NCI-H526 treated with DMSO at 0.1 percent for 48 hours (cell line): ENCODE data around the gene KCNJ12.
"Not testable (repeated sequence)": the region's sequence is repeated elsewhere in the genome, so short reads cannot be mapped to it uniquely, and the experiment has no call there.

Experiments used
- DNase-seq: peaks from one replicate; lab custom pipeline; 2025; lab: John Stamatoyannopoulos, UW

KCNJ12 gene

DNA sequence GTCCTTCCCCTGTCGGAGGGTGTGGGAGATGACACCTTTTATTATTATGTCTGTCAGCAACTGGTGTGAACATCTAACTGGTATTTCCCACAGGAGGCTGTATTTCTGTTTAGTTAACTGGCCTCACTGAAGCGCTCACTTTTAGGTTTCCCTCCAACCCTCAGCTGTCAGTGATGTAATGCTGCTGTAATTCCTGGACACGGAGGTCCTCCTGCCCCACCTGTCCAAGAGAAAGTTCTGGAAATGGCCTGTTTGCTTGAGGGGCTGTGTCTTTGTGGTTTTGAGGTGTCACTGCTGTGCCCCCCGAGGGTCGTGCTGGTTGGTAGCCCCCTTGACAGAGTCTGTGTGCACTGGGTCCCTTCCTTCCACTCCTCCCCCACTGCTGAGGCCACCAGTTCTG, 11.5 kb downstream of the KCNJ12 start:
- no peak for DNase-seq

DNA sequence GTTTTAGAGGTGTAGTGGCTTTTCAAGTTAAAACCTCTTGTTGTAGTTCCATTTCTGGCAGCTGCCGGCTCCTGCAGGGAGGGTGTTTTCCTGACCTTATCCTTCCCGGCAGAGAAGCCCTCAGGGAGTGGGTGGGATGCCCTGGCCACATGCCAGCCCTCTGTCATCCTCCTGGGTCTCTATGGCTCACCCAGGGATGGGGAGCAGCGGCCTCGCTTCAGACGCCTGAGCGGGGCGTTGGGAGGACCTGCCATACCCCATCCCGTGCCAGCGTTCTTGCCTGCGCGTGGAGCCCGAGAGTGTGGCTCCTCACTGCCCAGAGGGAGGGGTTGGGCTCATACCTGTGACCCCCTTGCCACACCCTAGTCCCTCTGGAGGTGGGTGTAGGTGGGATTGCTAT, 11.9 kb downstream of the KCNJ12 start:
- DNase-seq, result no peak

DNA sequence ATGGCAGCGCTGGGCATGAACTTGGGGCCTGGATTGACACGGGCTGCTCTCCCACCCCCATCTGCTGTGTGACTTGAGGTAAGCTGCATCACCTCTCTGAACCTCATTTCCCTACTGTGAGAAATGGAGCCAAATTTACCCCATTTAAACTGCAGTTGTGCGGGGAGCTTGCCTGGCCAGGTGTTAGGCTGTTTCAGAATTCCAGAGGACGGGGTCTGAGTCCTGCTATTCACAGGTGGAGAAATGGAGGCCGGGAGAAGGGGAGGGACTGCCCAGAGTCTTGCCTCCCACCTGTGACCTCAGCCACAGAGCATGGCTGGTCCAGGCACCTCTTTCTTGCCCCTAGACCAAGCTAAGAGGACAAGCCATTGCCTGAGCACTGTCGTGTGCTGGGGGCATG, 12.8 kb downstream of the KCNJ12 start:
- DNase-seq, result no peak

DNA sequence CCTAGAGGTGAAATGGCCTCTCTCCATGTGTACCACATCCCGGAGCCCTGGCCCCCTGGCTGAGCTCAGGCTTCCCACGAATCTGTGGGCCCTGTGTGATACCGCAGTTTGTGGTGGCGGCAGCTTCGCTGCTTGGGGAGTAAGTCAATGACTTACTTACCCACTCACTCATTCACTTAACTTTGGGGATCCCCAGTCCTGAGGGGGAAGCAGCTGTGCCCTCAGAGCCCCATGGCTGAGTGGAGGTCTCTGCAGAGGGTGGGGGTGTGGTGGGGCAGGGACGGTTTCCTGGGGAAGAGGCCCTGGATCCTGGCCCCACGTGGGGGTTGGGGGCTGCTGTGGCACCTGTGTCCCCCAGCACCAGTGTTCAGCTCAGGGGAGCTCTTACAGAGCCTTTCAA, 13.2 kb downstream of the KCNJ12 start:
- DNase-seq, result no peak

DNA sequence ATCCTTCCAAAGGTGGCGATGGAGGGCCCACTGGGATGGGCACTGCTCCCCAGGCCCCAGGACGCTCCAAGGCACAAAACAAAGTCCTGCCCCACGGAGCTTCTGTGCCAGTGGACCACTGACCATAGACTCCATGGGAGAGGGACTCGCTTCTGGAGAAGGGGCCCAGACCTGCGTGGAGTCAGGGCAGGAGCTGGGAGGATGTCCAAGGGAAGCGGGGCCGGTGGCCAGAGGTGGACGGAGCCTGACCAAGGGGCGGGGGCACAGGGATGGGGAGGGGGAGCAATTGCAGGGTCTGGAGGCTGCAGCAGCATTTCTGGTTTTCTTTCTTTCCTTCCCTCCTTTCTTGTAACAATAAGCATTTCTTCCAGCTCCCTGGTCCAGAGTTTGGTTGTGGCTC, 14.1 kb downstream of the KCNJ12 start:
- DNase-seq, result no peak

DNA sequence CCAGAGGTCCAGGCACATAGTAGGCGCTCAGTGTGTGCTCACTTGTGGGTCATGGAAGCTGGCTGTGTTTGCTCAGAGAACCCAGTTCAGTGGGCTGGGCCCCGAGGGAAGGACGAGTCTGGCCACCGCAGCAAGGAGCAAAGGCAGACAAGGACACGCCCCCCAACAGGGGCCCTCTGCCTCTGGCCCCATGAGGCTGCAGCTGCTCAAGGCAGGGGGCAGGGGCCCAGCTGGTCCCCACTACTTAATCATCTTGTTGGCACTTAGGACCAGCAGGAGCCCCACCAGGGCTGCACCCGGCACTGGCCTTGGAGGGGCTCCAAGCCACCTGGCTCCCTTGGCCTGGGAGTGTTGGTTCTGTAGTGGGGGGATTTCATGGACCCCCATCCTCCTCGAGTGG, 16.1 kb downstream of the KCNJ12 start:
- DNase-seq, result no peak

DNA sequence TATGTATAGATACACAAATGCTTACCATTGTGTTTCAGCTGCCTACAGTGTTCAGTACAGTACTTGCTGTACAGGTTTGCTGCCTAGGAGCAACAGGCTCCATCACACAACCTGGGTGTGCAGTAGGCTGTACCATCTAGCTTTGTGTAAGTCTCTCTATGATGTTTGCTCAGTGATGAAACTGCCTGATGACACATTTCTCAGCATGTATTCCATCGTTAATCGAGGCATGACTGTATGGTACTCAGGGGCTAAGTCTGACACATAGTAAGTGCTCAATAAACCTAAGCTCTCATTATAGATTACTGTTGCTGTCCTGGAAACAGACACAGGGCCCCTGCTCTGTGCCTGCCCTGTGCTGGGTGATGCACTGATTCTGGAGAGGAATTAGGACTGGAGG, 18.1 kb downstream of the KCNJ12 start:
- DNase-seq, result no peak

DNA sequence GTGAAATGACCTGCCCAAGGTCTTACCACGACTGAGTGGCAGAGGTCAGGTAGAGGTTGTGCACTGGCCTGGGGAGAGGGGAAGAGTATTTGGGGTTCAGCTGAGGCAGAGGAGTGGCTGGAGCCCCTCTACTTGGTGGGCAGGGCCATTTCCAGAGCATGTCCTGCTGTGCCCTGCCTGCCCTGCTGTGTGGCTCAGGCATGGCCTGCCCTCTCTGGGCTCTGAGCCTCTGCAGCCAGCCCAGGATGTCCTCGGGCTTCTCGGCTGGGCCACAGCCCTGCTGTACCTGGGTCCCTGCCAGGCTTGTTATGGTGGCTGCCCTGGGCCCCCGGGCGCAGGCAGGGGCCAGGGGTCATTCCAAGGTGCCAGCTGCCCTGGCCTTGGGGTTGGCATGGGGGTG, 19.6 kb downstream of the KCNJ12 start:
- DNase-seq, result no peak

DNA sequence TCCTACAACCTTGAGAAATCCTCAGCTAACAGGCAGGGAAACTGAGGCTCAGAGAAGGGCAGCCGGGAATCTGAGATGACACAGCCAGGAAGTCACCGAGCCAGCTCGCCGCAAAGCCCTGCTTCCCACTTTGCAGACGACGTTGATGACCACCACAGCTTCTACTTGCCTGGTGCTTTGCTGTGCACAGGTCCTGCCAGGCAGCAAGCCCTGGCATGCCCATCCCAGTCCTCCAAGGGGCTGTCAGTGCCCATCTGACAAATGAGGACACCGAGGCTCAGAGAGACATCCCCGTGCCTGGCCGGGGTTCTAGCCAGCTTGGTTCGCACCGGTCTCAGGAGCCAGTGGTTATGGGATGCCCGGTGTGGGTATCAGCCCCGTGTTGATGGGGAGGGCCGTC, 20.1 kb downstream of the KCNJ12 start:
- no peak for DNase-seq

DNA sequence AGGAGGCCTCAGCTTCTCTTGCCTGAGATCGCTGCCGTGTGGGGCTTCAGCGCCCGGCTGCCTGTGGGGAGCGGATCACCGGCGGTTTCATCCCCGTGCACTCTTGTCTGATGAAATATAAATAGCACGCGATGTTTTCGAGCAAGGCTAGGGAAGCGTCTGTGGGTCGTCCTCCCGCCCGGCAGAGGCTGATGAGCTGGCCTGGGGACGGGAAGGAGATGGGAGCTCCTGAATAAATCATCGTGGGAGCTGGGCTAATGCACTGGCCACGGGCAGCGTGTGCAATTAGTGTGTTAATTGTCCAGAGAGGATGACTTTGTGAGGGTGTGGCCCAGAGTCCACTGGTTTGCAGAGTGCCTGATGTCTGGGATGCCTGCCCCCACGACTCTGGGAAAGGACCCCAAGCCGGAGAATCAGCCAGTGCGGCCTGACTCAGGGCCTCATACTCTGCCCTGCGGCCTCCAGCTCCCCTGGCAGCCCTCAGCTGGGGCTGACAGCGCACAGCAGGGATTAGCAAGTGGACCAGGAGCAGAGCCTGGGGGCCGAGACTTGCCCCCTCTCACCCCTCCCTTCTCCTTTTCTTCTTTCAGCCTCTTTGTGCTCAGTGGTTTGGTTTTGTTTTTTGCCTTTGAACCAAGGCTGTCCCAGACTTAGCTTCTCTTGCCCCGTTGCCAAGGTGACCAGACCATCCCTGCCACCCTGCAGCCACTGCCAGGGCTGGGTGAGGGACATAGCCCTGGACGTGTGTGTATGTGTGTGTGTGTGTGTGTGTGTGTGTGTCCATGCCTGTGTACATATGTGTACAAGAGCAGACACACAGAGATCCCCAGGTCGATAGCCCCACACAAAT, 21.4 kb downstream of the KCNJ12 start:
- DNase-seq, result no peak

DNA sequence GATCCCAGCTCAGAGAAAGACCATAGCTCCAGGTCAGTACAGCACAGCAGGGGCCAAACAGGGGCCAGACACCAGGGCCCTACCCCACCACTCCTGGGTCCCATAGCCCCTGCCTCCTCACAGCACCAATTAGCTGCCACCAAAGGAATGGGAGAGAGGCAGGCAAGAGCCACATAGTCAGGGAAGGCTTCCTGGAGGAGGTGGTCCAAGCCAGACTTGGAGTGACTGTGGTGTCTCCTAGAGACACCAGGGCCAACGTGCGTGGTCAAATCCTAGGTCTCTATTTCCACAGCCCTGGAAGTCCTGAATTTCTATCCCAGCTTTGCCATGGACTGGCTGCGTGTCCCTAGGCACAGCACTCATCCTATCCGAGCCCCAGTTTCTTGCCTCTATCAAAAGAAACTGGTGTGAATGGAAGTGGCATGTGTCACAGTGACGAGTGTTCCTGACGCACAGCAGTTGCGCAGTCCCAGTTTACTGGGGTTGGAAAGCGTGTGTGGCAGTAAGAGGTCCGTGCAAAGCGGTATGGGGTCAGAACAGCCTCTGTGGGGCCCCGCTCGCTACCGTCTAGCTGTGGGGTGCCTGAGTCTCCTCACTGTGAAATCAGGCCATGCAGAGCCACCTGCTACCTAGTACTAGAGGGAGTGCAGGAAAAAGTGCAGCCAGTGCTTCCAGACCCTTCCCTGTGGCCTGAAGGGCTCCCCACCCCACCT, 23.5 kb downstream of the KCNJ12 start:
- DNase-seq, result no peak

DNA sequence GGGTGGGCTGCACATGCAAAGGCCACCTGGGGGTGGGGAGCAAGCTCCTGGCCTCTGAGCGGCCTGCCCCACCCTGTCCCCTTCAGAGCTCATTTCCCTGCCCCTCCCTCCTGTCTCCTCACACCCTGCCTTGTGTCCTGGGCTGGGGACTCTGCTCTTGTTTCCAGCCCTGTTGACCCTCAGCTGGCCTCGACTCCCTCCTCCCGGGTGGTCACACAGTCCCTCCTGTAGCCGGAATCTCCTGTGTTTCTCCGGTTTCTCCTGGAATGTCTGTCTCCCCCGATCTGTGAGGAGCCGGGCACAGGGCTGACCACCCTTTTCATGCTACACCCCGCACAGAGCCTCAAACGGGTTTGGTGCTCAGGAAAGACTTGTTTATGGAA, 24.0 kb downstream of the KCNJ12 start:
- not testable (repeated sequence) for DNase-seq

DNA sequence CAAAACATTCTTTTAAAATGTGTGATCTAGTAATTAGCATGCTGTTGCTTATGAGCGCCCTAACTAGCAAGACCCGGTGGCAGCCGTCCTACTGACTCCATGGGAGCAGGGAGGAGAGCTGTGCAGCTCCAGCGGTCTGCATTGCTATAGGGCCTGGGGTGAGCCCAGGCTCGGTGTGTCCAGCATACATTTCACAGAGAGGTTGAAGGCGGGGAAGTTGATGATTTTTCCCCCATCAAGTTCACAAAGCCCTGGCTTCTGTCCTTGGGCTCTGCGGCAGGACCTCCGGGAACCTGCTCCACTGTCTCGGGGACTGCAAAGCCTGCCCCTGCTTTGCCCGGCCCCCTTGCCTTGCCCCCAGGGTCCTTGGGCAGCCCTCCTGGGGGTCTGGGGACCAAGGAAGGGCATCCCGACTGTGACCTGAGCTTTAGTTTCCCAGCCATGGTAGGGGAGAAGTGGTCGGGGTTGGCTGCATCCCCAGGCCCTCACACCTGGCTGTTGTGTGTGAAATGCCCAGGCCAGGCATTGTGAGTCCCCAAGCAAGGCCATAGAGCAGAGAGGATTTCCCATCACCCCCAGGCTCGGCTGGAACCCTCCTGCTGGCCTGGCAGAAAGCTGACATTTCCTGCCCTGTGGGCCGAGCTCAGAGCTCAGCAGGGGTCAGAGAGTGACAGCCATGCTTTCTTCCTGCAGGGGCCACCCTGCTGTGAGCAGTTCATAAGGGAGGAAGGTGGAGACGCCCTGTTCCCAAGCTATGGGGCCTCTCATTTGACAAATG, 24.8 kb downstream of the KCNJ12 start:
- no peak for DNase-seq

DNA sequence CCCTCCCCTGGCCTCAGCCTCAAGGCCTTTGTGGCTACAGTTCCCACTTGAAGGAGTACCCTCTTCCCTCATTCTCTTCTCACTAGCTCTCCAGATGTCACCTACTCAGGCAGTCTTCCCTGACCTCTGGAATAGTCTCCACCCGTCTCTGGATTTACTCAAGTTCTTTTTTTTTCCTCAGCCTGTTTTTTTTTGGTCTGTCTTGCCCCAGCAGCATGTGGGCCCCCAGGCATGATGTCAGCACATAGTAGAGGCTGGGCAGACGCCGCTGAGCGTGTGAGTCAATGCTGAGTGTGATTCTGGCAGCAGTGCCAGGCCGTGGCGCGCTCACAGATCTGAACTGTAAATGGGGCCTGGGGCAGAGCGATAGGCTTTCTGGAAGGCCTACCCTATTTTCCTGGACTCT, 26.0 kb downstream of the KCNJ12 start:
- not testable (repeated sequence) for DNase-seq

DNA sequence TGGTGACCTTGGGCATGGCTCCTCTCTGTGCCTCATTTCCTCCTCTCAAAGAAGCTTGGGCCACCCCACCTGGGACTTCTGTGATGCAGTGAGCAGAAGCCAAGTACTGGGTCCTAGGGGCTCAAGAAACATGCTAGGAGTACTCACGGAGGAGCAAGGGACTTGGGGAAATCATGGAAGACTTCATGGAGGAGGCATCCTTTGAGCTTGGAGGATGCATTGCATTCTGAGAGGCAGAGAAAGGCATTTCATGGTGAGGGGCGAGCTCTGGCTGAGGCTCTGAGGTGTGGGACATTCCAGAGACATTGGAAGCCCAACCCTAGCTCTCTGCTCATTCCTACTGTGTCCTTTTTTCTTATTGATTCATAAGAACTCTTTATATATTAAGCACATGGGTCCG, 26.8 kb downstream of the KCNJ12 start:
- DNase-seq, result not testable (repeated sequence)

DNA sequence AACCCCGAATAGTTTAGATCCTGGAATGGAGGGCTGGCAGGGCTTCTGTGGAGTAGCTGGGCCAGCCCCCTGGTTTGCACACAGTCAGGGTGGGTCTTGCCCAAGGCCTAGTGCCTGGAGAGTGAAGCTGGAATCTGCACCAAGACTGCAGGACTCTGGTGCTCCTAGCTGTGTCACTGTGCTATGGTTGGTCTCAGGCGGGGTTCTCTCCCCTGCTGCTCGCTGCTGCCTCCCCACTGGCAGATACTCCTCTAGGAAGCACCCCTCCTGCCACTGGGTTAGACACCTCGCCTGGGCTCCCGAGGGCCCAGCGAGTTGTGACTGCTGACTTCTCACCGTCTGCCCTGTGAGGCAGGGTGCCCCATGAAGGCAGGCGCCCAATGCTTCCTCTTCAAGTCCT, 27.9 kb downstream of the KCNJ12 start:
- DNase-seq, result not testable (repeated sequence)

DNA sequence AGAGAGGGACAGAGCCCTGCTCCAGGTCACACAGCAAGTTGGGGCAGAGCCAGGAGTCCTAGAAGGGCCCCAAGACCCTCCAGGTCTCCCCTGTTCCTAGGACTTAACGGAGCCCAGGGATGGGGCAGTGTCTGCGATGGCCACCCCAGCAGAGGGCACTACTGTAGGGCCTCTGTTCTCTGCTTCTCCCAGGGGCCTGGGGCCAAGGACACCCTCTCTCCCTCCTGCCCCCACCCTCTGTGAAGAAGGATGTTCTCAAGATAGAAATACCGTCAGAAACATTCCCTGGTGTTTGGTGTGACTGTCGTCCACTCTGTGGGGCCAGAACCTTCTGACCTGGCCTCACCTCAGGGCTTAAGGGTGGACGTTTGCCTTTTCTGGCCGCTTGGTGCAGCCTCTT, 28.4 kb downstream of the KCNJ12 start:
- DNase-seq, result not testable (repeated sequence)

DNA sequence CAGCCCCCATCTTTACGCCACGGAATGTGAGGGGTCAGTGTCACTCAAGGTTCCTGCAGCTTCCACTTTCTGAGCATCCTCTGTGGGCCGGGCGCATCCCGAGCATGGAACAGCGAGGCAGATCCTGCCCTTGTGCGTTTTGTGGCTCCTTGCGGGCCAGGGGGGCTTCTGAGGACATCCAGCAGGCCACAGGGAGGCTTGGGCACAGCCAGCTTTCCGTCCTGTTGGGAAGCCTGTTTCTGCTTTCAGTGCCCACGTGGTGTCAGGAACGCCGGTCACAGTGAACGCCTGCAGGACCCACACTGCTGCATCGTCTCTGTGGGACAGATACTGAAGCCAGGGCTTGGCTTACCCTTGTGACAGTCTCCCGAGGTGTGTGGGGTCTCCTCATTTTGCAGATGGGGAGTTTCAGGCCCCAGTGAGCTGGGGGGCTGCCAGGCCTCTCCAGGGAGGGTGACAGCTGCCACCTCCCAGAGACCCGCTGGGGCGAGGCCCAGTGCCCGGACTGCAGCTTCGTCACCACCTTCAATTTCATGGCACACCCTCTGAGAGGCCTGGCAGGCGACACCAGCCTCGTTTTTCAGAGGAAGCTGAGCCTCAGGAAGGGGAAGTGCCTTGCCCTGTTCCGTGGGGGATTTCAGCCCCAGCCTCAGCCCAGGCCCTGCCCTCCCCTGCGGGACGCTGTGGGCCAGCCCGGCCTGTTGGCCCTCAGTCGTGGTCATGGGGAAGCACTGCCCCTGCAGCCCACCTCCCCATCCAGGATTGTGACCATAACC, 29.0 kb downstream of the KCNJ12 start:
- not testable (repeated sequence) for DNase-seq

DNA sequence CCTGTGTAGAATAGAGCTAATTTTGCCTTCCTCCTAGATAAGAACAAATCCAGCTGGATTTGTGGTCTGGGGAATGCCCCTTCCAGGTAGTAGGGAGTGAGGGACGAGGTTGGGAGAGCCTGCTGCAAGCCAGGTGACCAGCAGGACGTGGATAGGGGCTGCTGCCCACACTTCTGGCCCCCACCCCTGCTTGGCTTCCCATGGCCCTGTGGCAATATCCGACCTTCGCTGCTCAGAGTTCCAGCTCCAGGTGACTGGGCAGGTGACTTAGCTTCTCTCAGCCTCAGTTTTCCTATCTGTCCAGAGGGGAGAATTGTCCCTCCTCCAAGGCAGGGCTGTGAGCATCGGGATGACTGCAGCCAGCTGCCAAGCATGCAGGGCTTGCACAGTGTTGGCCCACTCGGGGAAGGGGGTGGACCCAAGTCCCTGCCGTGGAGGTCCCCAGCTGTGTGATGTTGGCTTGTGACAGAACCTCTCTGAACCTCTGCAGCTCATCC, 29.8 kb downstream of the KCNJ12 start:
- not testable (repeated sequence) for DNase-seq

DNA sequence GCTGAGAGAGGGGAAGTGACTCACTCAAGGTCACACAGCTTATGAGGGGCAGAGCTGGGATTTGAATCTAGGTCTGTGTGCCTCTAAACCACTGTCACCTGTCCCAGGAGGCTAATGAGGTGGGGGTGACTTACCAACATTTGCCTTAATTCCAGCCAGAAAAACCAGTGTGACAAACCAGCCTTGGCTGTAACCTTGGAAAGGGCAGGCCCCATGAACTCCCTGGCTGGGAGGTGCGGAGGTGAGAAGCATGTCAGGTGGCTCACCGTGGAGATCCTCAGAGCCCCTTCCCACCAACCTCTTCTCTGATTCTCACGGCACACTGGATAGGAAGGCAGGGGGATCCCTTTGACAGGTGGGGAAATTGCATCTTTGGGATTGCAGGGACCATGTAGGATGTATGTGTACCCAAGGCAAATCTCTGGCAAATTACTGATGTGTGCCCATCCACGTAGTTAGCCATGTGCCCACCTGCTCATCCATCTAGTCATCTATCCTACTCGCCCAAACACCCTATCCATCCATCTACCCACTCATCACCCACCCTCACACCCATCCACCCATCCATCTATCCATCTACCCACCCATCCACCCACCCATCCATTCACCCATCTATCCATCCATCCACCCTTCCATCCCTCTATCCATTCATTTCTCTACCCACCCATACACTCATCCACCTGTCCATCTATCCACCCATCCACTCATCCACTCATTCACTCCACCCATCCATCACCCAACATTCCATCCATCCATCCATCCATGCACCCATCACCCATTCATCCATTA, 30.7 kb downstream of the KCNJ12 start:
- DNase-seq, result not testable (repeated sequence)

DNA sequence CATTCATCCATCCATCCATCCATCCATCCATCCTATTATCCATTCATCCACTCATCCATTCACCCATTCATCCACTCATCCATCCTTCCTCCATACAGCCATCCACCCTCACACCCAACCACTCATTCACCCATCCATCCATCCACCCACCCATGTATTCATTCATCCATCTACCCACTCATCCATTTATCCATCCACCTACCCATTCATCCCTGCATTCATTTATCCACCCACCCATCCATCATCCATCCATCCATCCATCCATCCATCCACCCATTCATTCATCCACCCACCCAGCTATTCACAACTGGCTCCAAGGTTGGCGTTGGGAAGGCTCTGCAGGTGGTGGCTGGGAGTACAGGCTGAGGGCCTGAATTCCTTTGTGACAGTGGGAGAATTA, 31.6 kb downstream of the KCNJ12 start:
- not testable (repeated sequence) for DNase-seq
